Natural killer cell (primary cell): Measurements from ENCODE around the gene INPP4A. TPM values are rescaled to one million over a fixed set of nuclear protein-coding genes. Genes with fewer than 3 reads are reported as not detected.
A peak's percentile ranks its signal among the peaks of the same experiment; 100 is the strongest.

Source experiments
- ATAC-seq, 3 donors: fragments of 150-1000 bp in 2 of 3; fragments of 200-7000 bp in 1 of 3; cut with Tn5 transposase; 1 replicate in 1 of 3; 2 replicates in 2 of 3; pipeline ENCODE4 v1.10.0; 2021; ENCODE audit warnings: mild to moderate bottlenecking in 2 of 3, moderate library complexity in 2 of 3
- DNase-seq, 2 donors: peaks; one replicate each; pipeline versions ENCODE4 v3.0.0 to v3.0.0-alpha.2; 2013 to 2021; ENCODE audit warnings: mixed read lengths in 1 of 2
- H3K27ac ChIP-seq: one replicate; pipeline ENCODE4 v1.5.1; 2013; ENCODE audit warnings: mild to moderate bottlenecking, low read length
- H3K27me3 ChIP-seq: one replicate; pipeline ENCODE4 v1.6.1; 2013; ENCODE audit warnings: low read length; ENCODE audit not compliant: control insufficient read depth, insufficient read depth
- H3K36me3 ChIP-seq: one replicate; pipeline ENCODE4 v1.6.1; 2013; ENCODE audit warnings: low read length; ENCODE audit not compliant: control insufficient read depth, insufficient read depth
- H3K4me1 ChIP-seq: one replicate; pipeline ENCODE4 v1.6.1; 2013; ENCODE audit warnings: low read length; ENCODE audit not compliant: control insufficient read depth, insufficient read depth
- H3K4me3 ChIP-seq: one replicate; pipeline ENCODE4 v1.5.1; 2013; ENCODE audit warnings: low read length
- H3K9me3 ChIP-seq: one replicate; pipeline ENCODE4 v1.6.1; 2013; ENCODE audit warnings: low read length; ENCODE audit not compliant: control insufficient read depth, insufficient read depth
- H3K27ac Mint-ChIP-seq, 2 donors: one replicate each; pipeline ENCODE4 v1.8.0; 2022; ENCODE audit warnings: mild to moderate bottlenecking in 2 of 2, mixed read lengths in 2 of 2, moderate library complexity in 1 of 2
- H3K27me3 Mint-ChIP-seq, 2 donors: one replicate each; pipeline ENCODE4 v1.8.0; 2022; ENCODE audit warnings: low read depth in 2 of 2, mixed read lengths in 2 of 2
- H3K36me3 Mint-ChIP-seq: one replicate; pipeline ENCODE4 v1.8.0; 2022; ENCODE audit warnings: mixed read lengths
- H3K4me1 Mint-ChIP-seq, 2 donors: one replicate each; pipeline ENCODE4 v1.8.0; 2022; ENCODE audit warnings: mixed read lengths in 2 of 2
- H3K4me3 Mint-ChIP-seq: one replicate; pipeline ENCODE4 v1.8.0; 2022; ENCODE audit warnings: mild to moderate bottlenecking, moderate library complexity, mixed read lengths
- H3K9me3 Mint-ChIP-seq, 2 donors: one replicate each; pipeline ENCODE4 v1.8.0; 2022; ENCODE audit warnings: mixed read lengths in 2 of 2
- WGBS: methylation state at CpG from one replicate; pipeline ENCODE4 v1.1.7; 2013; ENCODE audit warnings: missing lambda C conversion rate; ENCODE audit not compliant: insufficient coverage; 5-methylcytosine and 5-hydroxymethylcytosine counted together
- intact Hi-C: fragments of 100-400 bp; cut with micrococcal nuclease; formaldehyde crosslinking; loops from one replicate; pipeline ENCODE4 v1.14.2; 2022
- total RNA-seq, 4 donors: library from RNA; stranded (reverse); fragments of 120-200 nt in 1 of 4; gene quantifications; one replicate each; pipeline versions ENCODE4 v1.2.3 to v1.2.4, GENCODE V29; 2013 to 2022
- TF ChIP-seq, protein P1 (sequence below): fragments of 200-600 bp; IDR thresholded peaks from one replicate; pipeline ENCODE4 v1.8.0; 2022; ENCODE audit warnings: antibody characterized with exemption

INPP4A gene
- total RNA-seq, 3 donors from 2014 or later (not counting 1 experiment from before 2014, with no cell fraction given) = 192 to 243 (median 225) TPM

DNA sequence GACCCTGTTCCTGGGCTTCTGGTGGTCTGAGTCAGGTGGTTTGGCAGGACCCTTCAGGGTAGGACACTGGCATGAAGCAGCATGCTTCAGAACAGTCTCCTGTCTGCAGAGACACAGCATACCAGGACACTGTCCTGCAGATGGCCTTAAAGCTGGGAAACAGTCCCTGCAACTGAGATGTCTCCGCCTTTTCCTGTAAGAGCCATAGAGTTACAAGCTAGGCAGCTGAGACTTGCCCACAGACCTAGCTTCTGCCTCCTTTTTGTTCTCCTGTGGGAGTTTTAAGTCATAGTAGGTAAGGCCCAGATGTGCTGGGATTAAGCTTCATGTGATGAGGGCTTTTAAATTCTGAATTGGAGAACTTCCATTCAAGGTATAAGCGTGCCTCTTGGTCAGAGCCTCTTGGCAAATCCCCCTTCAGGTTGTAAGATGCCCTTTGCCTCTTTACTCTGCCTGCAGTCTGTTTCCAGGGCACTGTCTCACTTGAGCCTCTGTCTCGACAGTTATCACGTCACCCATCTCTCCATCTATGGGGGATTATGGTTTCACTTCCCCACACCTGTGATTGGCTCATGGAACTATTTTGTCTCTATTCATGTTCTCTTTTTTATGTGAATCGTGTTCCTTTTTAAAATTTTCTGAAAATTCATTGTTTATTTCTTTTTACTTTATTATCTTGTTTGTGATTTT is 111.8 kb downstream of the INPP4A start:
- Mint-ChIP-seq H3K27me3 (no peaks in the 10 kb centered on the region), H3K9me3 (no peaks in the 10 kb centered on the region), H3K27ac (peak overlapping the region; percentile 74 to 85), H3K4me1 (peaks cover 56 to 63% of the 10 kb centered on the region in 2 donors), H3K4me3 (no peak overlapping the region), H3K36me3 (peaks cover 23% of the 10 kb centered on the region)
- Histone ChIP-seq H3K36me3 (peaks cover 88% of the 10 kb centered on the region), H3K4me1 (peaks cover 36% of the 10 kb centered on the region), H3K9me3 (no peaks in the 10 kb centered on the region), H3K27me3 (no peaks in the 10 kb centered on the region), H3K27ac (no peak overlapping the region), H3K4me3 (no peak overlapping the region)
- 70% methylated on average over 4 of the region's 5 CpGs for WGBS
- intact Hi-C loops = no loop called here
- peak in 1 of 2 donors; percentile 24 for DNase-seq
- TF ChIP-seq, protein P1, sequence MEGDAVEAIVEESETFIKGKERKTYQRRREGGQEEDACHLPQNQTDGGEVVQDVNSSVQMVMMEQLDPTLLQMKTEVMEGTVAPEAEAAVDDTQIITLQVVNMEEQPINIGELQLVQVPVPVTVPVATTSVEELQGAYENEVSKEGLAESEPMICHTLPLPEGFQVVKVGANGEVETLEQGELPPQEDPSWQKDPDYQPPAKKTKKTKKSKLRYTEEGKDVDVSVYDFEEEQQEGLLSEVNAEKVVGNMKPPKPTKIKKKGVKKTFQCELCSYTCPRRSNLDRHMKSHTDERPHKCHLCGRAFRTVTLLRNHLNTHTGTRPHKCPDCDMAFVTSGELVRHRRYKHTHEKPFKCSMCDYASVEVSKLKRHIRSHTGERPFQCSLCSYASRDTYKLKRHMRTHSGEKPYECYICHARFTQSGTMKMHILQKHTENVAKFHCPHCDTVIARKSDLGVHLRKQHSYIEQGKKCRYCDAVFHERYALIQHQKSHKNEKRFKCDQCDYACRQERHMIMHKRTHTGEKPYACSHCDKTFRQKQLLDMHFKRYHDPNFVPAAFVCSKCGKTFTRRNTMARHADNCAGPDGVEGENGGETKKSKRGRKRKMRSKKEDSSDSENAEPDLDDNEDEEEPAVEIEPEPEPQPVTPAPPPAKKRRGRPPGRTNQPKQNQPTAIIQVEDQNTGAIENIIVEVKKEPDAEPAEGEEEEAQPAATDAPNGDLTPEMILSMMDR = no peak
- no peak for ATAC-seq

DNA sequence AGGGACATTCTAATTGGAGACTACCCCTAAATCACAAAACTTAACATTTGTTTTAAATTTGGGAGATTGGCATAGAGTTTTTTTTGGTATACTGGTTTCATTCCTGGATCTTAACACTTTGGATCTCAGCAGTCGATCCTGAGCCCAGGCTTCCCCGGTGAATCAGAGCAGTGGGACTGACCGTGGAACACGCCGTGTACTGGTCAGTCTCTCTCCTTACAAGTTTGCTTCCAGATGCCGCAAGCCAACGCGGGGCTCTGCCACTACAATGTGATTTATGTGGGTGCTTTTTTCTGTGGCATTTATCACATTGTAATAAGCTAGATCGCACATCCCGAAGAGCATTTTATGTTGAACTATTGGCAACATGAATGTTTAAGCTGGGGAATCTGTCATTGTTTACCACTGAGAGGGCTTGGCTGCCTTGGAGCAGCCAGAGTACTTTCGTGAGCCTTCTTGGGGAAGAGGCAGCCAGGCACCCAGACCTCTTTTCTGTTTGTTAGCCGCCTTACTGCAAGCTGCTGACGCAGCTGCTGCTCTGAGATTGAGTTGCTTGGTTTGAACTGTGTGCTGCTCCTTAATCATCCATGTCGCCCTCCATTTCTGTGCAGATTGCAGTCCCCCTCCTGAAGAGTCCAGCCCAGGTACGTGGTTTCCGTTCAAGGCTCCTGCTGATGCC is 114.3 kb downstream of the INPP4A start:
- Mint-ChIP-seq H3K4me1 (peaks cover 45 to 52% of the 10 kb centered on the region in 2 donors), H3K27me3 (no peaks in the 10 kb centered on the region), H3K4me3 (peak overlapping the region; percentile 65), H3K27ac (peak overlapping the region; percentile 82 to 85), H3K9me3 (no peaks in the 10 kb centered on the region), H3K36me3 (peaks cover 17% of the 10 kb centered on the region)
- no peak for ATAC-seq
- H3K9me3 ChIP-seq = no peaks in the 10 kb centered on the region
- peaks cover 30% of the 10 kb centered on the region for H3K4me1 ChIP-seq
- TF ChIP-seq, protein P1 = no peak
- H3K36me3 ChIP-seq = peaks cover 85% of the 10 kb centered on the region
- no peak for DNase-seq
- no peaks in the 10 kb centered on the region for H3K27me3 ChIP-seq
- peak overlapping the region; percentile 5 for H3K27ac ChIP-seq
- 94% methylated on average over 16 of the region's 16 CpGs for WGBS
- H3K4me3 ChIP-seq = no peak overlapping the region
- intact Hi-C loops = no loop called here

DNA sequence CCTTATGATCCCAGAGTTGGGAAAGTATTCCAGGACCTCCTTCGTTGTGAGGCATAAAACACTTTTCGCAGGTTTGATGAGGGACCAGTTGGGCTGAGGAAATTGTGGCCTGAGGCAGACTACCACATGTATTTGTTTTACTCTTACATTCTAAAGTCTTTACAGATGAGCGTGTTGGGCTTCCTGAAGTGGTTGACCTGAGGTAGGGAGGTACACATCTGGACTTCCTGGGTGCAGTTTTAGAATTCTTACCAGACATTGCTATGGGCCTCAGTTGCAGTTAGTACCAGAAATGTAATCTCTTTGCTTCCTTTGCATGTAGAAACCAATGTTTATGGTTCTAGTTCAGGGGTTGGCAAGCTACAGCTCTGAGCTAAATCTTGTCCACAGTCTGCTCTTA is 114.9 kb downstream of the INPP4A start:
- WGBS = 28% methylated on average over 2 of the region's 3 CpGs
- DNase-seq (no peak), ATAC-seq (peak in 1 of 3 donors; percentile 52)
- H3K4me1 Mint-ChIP-seq = peaks cover 45 to 51% of the 10 kb centered on the region in 2 donors
- H3K9me3 Mint-ChIP-seq = no peaks in the 10 kb centered on the region
- H3K36me3 ChIP-seq = peaks cover 84% of the 10 kb centered on the region
- H3K36me3 Mint-ChIP-seq = peaks cover 17% of the 10 kb centered on the region
- H3K9me3 ChIP-seq = no peaks in the 10 kb centered on the region
- H3K4me3 ChIP-seq = no peak overlapping the region
- H3K27me3 ChIP-seq = no peaks in the 10 kb centered on the region
- TF ChIP-seq, protein P1 = no peak
- H3K27ac Mint-ChIP-seq = peak overlapping the region; percentile 82 to 85
- peak overlapping the region; percentile 65 for H3K4me3 Mint-ChIP-seq
- H3K4me1 ChIP-seq = peaks cover 30% of the 10 kb centered on the region
- no peaks in the 10 kb centered on the region for H3K27me3 Mint-ChIP-seq
- intact Hi-C loops = no loop called here
- H3K27ac ChIP-seq = peak overlapping the region; percentile 5
